ENCODE data around the gene CADM3.

CADM3 gene

GRCh38 chr1:159170639-159171038 lies 776 bp upstream of the CADM3 start:
- Histone ChIP-seq H2AFZ (ENCODE audit: low read depth, low read length) (no peak overlapping the region), H2BK15ac (ENCODE audit: low read depth, poor library complexity, severe bottlenecking) (no peak overlapping the region), H4K8ac (ENCODE audit: low read length) (no peak overlapping the region), H3K79me1 (replicated peaks; ENCODE audit: low read length, poor library complexity, severe bottlenecking) (no peaks in the 10 kb centered on the region), H3K18ac (ENCODE audit: low read depth in 1 of 2, low read length in 2 of 2) (no peak overlapping the region), H3K4ac (ENCODE audit: low read depth in 1 of 2, low read length in 2 of 2) (no peak overlapping the region), H3K4me2 (ENCODE audit: low read length, poor library complexity, severe bottlenecking) (no peak overlapping the region), H3K14ac (ENCODE audit: low read length in 2 of 2) (no peak overlapping the region), H3K27ac (ENCODE audit: low read length, poor library complexity, severe bottlenecking) (no peak overlapping the region), H3K36me3 (ENCODE audit: control insufficient read depth in 1 of 2, insufficient read depth in 2 of 2, low read depth in 1 of 2, low read length in 2 of 2) (no peaks in the 10 kb centered on the region), H2BK5ac (ENCODE audit: low read depth, low read length, poor library complexity, severe bottlenecking) (no peak overlapping the region), H2BK120ac (ENCODE audit: low read depth, low read length) (no peak overlapping the region), H3K4me3 (ENCODE audit: insufficient read depth in 1 of 2, low read depth in 1 of 2, low read length in 2 of 2) (no peak overlapping the region), H3K4me1 (ENCODE audit: control insufficient read depth, insufficient read depth, low read depth, low read length) (peaks cover 2% of the 10 kb centered on the region), H2AK5ac (ENCODE audit: low read length, severe bottlenecking) (no peak overlapping the region), H3K9ac (ENCODE audit: low read length) (no peak overlapping the region), H3K9me3 (ENCODE audit: control insufficient read depth, low read length) (no peaks in the 10 kb centered on the region), H4K91ac (ENCODE audit: low read length) (no peak overlapping the region), H3K27me3 (ENCODE audit: control insufficient read depth in 1 of 2, insufficient read depth in 1 of 2, low read length in 2 of 2) (peaks cover 63 to 76% of the 10 kb centered on the region in 2 experiments), H2BK12ac (ENCODE audit: low read length in 2 of 2) (no peak overlapping the region), H3K23ac (ENCODE audit: low read length in 2 of 2) (no peak overlapping the region)
- WGBS: 59% methylated on average over 5 of the region's 5 CpGs
- no peak for DNase-seq

- H3K27ac ChIP-seq (ENCODE audit: low read length, poor library complexity, severe bottlenecking): no peak overlapping the region
- no peak overlapping the region for H2BK120ac ChIP-seq (ENCODE audit: low read depth, low read length)
- H3K9me3 ChIP-seq (ENCODE audit: control insufficient read depth, low read length): no peaks in the 10 kb centered on the region
- no peak overlapping the region for H2BK15ac ChIP-seq (ENCODE audit: low read depth, poor library complexity, severe bottlenecking)
- no peak for DNase-seq
- H3K4me2 ChIP-seq (ENCODE audit: low read length, poor library complexity, severe bottlenecking): no peak overlapping the region
- H2BK12ac ChIP-seq (ENCODE audit: low read length in 2 of 2): no peak overlapping the region
- H4K8ac ChIP-seq (ENCODE audit: low read length): no peak overlapping the region
- H2AFZ ChIP-seq (ENCODE audit: low read depth, low read length): no peak overlapping the region
- no peak overlapping the region for H3K23ac ChIP-seq (ENCODE audit: low read length in 2 of 2)
- H3K27me3 ChIP-seq (ENCODE audit: control insufficient read depth in 1 of 2, insufficient read depth in 1 of 2, low read length in 2 of 2): peaks cover 63 to 71% of the 10 kb centered on the region in 2 experiments
- H3K79me1 ChIP-seq (replicated peaks; ENCODE audit: low read length, poor library complexity, severe bottlenecking): no peaks in the 10 kb centered on the region
- 2% methylated on average over 29 of the region's 49 CpGs for WGBS
- H3K14ac ChIP-seq (ENCODE audit: low read length in 2 of 2): no peak overlapping the region
- H3K36me3 ChIP-seq (ENCODE audit: control insufficient read depth in 1 of 2, insufficient read depth in 2 of 2, low read depth in 1 of 2, low read length in 2 of 2): no peaks in the 10 kb centered on the region
- no peak overlapping the region for H3K4me3 ChIP-seq (ENCODE audit: insufficient read depth in 1 of 2, low read depth in 1 of 2, low read length in 2 of 2)
- H3K18ac ChIP-seq (ENCODE audit: low read depth in 1 of 2, low read length in 2 of 2): no peak overlapping the region
- H3K4me1 ChIP-seq (ENCODE audit: control insufficient read depth, insufficient read depth, low read depth, low read length): peaks cover 2% of the 10 kb centered on the region
- no peak overlapping the region for H3K9ac ChIP-seq (ENCODE audit: low read length)
- no peak overlapping the region for H2AK5ac ChIP-seq (ENCODE audit: low read length, severe bottlenecking)
- no peak overlapping the region for H4K91ac ChIP-seq (ENCODE audit: low read length)
- no peak overlapping the region for H2BK5ac ChIP-seq (ENCODE audit: low read depth, low read length, poor library complexity, severe bottlenecking)
- no peak overlapping the region for H3K4ac ChIP-seq (ENCODE audit: low read depth in 1 of 2, low read length in 2 of 2)
These were observed 480 bp downstream of the CADM3 start for GRCh38 chr1:159171688-159172501.

DNA sequence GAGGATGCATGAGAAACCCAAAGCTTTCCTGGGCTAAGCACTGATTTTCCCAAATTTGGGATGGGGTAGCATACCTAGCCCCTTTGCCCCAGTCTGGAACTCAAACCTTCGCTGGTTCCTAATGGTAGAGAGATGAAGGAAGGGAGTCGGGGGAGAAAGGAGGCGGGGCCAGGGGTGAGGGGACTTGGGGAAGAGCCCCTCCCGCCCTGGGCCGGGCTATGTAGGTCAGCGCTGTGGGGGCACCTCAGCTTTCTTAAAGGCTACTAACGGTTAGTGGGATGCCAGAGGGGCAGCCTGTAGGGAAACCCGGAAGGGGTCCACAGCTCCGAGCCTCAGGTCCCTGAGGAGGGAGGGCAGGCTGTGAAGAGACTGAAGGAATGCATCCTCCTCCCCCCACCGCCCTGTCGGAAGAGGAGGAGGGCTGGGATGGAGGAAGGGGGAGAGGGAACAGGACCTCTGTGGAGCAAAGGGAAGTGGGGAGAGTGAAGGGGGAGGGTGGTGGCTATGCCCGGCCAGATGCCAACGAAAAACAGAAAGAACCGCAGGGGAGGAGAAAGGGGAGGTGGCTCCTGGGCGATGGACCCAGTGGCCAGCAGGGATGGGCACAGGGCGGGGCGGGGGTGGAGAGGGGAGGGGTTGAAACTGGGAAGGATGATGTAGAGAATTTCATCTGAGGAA lies 1.3 kb downstream of the CADM3 start:
- 1% methylated on average over 15 of the region's 17 CpGs for WGBS
- H2AFZ ChIP-seq (ENCODE audit: low read depth, low read length): no peak overlapping the region

GRCh38 chr1:159173320-159173719 lies 1.9 kb downstream of the CADM3 start:
- WGBS: 18% methylated on average over 6 of the region's 7 CpGs
- H3K36me3 ChIP-seq (ENCODE audit: control insufficient read depth in 1 of 2, insufficient read depth in 2 of 2, low read depth in 1 of 2, low read length in 2 of 2): no peaks in the 10 kb centered on the region

More for the DNA sequence above, 1.3 kb downstream of the CADM3 start:
- no peak overlapping the region for H4K8ac ChIP-seq (ENCODE audit: low read length)
- no peak overlapping the region for H3K23ac ChIP-seq (ENCODE audit: low read length in 2 of 2)
- H3K9ac ChIP-seq (ENCODE audit: low read length): no peak overlapping the region
- H3K27ac ChIP-seq (ENCODE audit: low read length, poor library complexity, severe bottlenecking): no peak overlapping the region
- H3K18ac ChIP-seq (ENCODE audit: low read depth in 1 of 2, low read length in 2 of 2): no peak overlapping the region
- no peaks in the 10 kb centered on the region for H3K79me1 ChIP-seq (replicated peaks; ENCODE audit: low read length, poor library complexity, severe bottlenecking)
- H3K4ac ChIP-seq (ENCODE audit: low read depth in 1 of 2, low read length in 2 of 2): no peak overlapping the region
- H2BK15ac ChIP-seq (ENCODE audit: low read depth, poor library complexity, severe bottlenecking): no peak overlapping the region
- no peak overlapping the region for H2BK12ac ChIP-seq (ENCODE audit: low read length in 2 of 2)
- no peak overlapping the region for H2AK5ac ChIP-seq (ENCODE audit: low read length, severe bottlenecking)
- no peak overlapping the region for H2BK120ac ChIP-seq (ENCODE audit: low read depth, low read length)
- no peak overlapping the region for H3K4me2 ChIP-seq (ENCODE audit: low read length, poor library complexity, severe bottlenecking)
- H3K27me3 ChIP-seq (ENCODE audit: control insufficient read depth in 1 of 2, insufficient read depth in 1 of 2, low read length in 2 of 2): peaks cover 63 to 66% of the 10 kb centered on the region in 2 experiments
- no peak overlapping the region for H4K91ac ChIP-seq (ENCODE audit: low read length)
- H2BK5ac ChIP-seq (ENCODE audit: low read depth, low read length, poor library complexity, severe bottlenecking): no peak overlapping the region
- no peaks in the 10 kb centered on the region for H3K9me3 ChIP-seq (ENCODE audit: control insufficient read depth, low read length)
- H3K4me1 ChIP-seq (ENCODE audit: control insufficient read depth, insufficient read depth, low read depth, low read length): peaks cover 2% of the 10 kb centered on the region
- no peaks in the 10 kb centered on the region for H3K36me3 ChIP-seq (ENCODE audit: control insufficient read depth in 1 of 2, insufficient read depth in 2 of 2, low read depth in 1 of 2, low read length in 2 of 2)
- H3K4me3 ChIP-seq (ENCODE audit: insufficient read depth in 1 of 2, low read depth in 1 of 2, low read length in 2 of 2): no peak overlapping the region
- no peak overlapping the region for H3K14ac ChIP-seq (ENCODE audit: low read length in 2 of 2)
- no peak for DNase-seq

More at GRCh38 chr1:159173320-159173719, 1.9 kb downstream of the CADM3 start:
- no peaks in the 10 kb centered on the region for H3K79me1 ChIP-seq (replicated peaks; ENCODE audit: low read length, poor library complexity, severe bottlenecking)
- H2BK12ac ChIP-seq (ENCODE audit: low read length in 2 of 2): no peak overlapping the region
- no peak overlapping the region for H4K8ac ChIP-seq (ENCODE audit: low read length)
- no peak overlapping the region for H2BK5ac ChIP-seq (ENCODE audit: low read depth, low read length, poor library complexity, severe bottlenecking)
- H2AK5ac ChIP-seq (ENCODE audit: low read length, severe bottlenecking): no peak overlapping the region
- H2AFZ ChIP-seq (ENCODE audit: low read depth, low read length): no peak overlapping the region
- no peak overlapping the region for H3K27ac ChIP-seq (ENCODE audit: low read length, poor library complexity, severe bottlenecking)
- no peaks in the 10 kb centered on the region for H3K9me3 ChIP-seq (ENCODE audit: control insufficient read depth, low read length)
- no peak overlapping the region for H3K9ac ChIP-seq (ENCODE audit: low read length)
- H3K4me2 ChIP-seq (ENCODE audit: low read length, poor library complexity, severe bottlenecking): no peak overlapping the region
- no peak overlapping the region for H3K14ac ChIP-seq (ENCODE audit: low read length in 2 of 2)
- H3K23ac ChIP-seq (ENCODE audit: low read length in 2 of 2): no peak overlapping the region
- H3K4me1 ChIP-seq (ENCODE audit: control insufficient read depth, insufficient read depth, low read depth, low read length): peaks cover 2% of the 10 kb centered on the region
- H2BK15ac ChIP-seq (ENCODE audit: low read depth, poor library complexity, severe bottlenecking): no peak overlapping the region
- no peak overlapping the region for H3K18ac ChIP-seq (ENCODE audit: low read depth in 1 of 2, low read length in 2 of 2)
- no peak overlapping the region for H4K91ac ChIP-seq (ENCODE audit: low read length)
- H3K27me3 ChIP-seq (ENCODE audit: control insufficient read depth in 1 of 2, insufficient read depth in 1 of 2, low read length in 2 of 2): peaks cover 59 to 63% of the 10 kb centered on the region in 2 experiments
- H3K4me3 ChIP-seq (ENCODE audit: insufficient read depth in 1 of 2, low read depth in 1 of 2, low read length in 2 of 2): no peak overlapping the region
- H2BK120ac ChIP-seq (ENCODE audit: low read depth, low read length): no peak overlapping the region
- DNase-seq: no peak
- no peak overlapping the region for H3K4ac ChIP-seq (ENCODE audit: low read depth in 1 of 2, low read length in 2 of 2)

Data from mesenchymal stem cell (in vitro differentiated cells and primary cell).